ENCODE data around the gene KCNJ8. TPM values are rescaled to one million over a fixed set of nuclear protein-coding genes. Genes with fewer than 3 reads are reported as not detected.

KCNJ8 gene
- total RNA-seq, 2 experiments from 2014 or later, result not detected

- H3K36me3 Mint-ChIP-seq (ENCODE audit: low read depth), result no peaks in the 10 kb centered on the region
- no peaks in the 10 kb centered on the region for H3K9me3 Mint-ChIP-seq
- H3K27ac Mint-ChIP-seq, result no peak overlapping the region
- intact Hi-C loops (cut with micrococcal nuclease), result loop anchor here (5.0 to 10.0 kb wide), 3 partner anchors 78 to 560 kb away; partner anchors contain the start of gene ST8SIA1
- peak overlapping the region; percentile 32 for H3K4me3 Mint-ChIP-seq
- CTCF ChIA-PET, result interaction anchor here (0.7 kb wide), 1 partner anchor 243 kb away, joined by 3 read pairs; no protein-coding TSS in a partner anchor
- peaks cover 39% of the 10 kb centered on the region for H3K27me3 Mint-ChIP-seq (ENCODE audit: low read depth)
- peaks cover 10% of the 10 kb centered on the region for H3K4me1 Mint-ChIP-seq (ENCODE audit: low read depth)
- DNase-seq, result no peak
Measured at GRCh38 chr12:21775133-21775820, 771 bp upstream of the KCNJ8 start.

- H3K4me1 Mint-ChIP-seq (ENCODE audit: low read depth), result peaks cover 10% of the 10 kb centered on the region
- no peaks in the 10 kb centered on the region for H3K36me3 Mint-ChIP-seq (ENCODE audit: low read depth)
- H3K27ac Mint-ChIP-seq, result no peak overlapping the region
- H3K27me3 Mint-ChIP-seq (ENCODE audit: low read depth), result peaks cover 37% of the 10 kb centered on the region
- DNase-seq, result no peak
- H3K9me3 Mint-ChIP-seq, result no peaks in the 10 kb centered on the region
- CTCF ChIA-PET, result interaction anchor here (0.5 kb wide), 1 partner anchor 22 kb away, joined by 3 read pairs; no protein-coding TSS in a partner anchor
- intact Hi-C loops (cut with micrococcal nuclease), result loop anchor here (5.0 to 10.0 kb wide), 4 partner anchors 167 to 561 kb away; partner anchors contain the start of gene ST8SIA1
- peak overlapping the region; percentile 11 for H3K4me3 Mint-ChIP-seq
Measured at GRCh38 chr12:21773806-21774205, 700 bp downstream of the KCNJ8 start.

- Mint-ChIP-seq H3K36me3 (ENCODE audit: low read depth) (no peaks in the 10 kb centered on the region), H3K27me3 (ENCODE audit: low read depth) (peaks cover 37% of the 10 kb centered on the region), H3K9me3 (no peaks in the 10 kb centered on the region), H3K4me1 (ENCODE audit: low read depth) (peaks cover 10% of the 10 kb centered on the region), H3K27ac (no peak overlapping the region), H3K4me3 (peak overlapping the region; percentile 27)
- CTCF ChIA-PET, result interaction anchor here (0.5 to 0.7 kb wide), 2 partner anchors 21 to 233 kb away, joined by 3 read pairs; no protein-coding TSS in a partner anchor
- peak; percentile 38 for DNase-seq
- intact Hi-C loops (cut with micrococcal nuclease), result loop anchor here (5.0 to 10.0 kb wide), 4 partner anchors 166 to 561 kb away; partner anchors contain the start of gene ST8SIA1
Measured at GRCh38 chr12:21773263-21773741, 1.2 kb downstream of the KCNJ8 start.

- Mint-ChIP-seq H3K27me3 (ENCODE audit: low read depth) (peaks cover 26% of the 10 kb centered on the region), H3K27ac (no peak overlapping the region), H3K9me3 (no peaks in the 10 kb centered on the region), H3K4me1 (ENCODE audit: low read depth) (peaks cover 10% of the 10 kb centered on the region), H3K4me3 (no peak overlapping the region), H3K36me3 (ENCODE audit: low read depth) (no peaks in the 10 kb centered on the region)
- intact Hi-C loops (cut with micrococcal nuclease), result loop anchor here (5.0 to 10.0 kb wide), 4 partner anchors 164 to 563 kb away; partner anchors contain the start of gene ST8SIA1
- CTCF ChIA-PET, result no interaction called here
- DNase-seq, result no peak
Measured at GRCh38 chr12:21771311-21771710, 3.2 kb downstream of the KCNJ8 start.

GRCh38 chr12:21769307-21769706 lies 5.2 kb downstream of the KCNJ8 start:
- Mint-ChIP-seq H3K4me3 (no peak overlapping the region), H3K4me1 (ENCODE audit: low read depth) (peaks cover 7% of the 10 kb centered on the region), H3K27me3 (ENCODE audit: low read depth) (peaks cover 12% of the 10 kb centered on the region), H3K27ac (no peak overlapping the region), H3K9me3 (no peaks in the 10 kb centered on the region), H3K36me3 (ENCODE audit: low read depth) (no peaks in the 10 kb centered on the region)
- CTCF ChIA-PET, result no interaction called here
- no peak for DNase-seq
- intact Hi-C loops (cut with micrococcal nuclease), result no loop called here

- Mint-ChIP-seq H3K4me1 (ENCODE audit: low read depth) (no peaks in the 10 kb centered on the region), H3K9me3 (no peaks in the 10 kb centered on the region), H3K4me3 (no peak overlapping the region), H3K36me3 (ENCODE audit: low read depth) (no peaks in the 10 kb centered on the region), H3K27ac (no peak overlapping the region), H3K27me3 (ENCODE audit: low read depth) (no peaks in the 10 kb centered on the region)
- intact Hi-C loops (cut with micrococcal nuclease), result no loop called here
- no peak for DNase-seq
- CTCF ChIA-PET, result no interaction called here
Measured at GRCh38 chr12:21766403-21766802, 8.1 kb downstream of the KCNJ8 start.

- H3K4me3 Mint-ChIP-seq, result no peak overlapping the region
- no peak overlapping the region for H3K27ac Mint-ChIP-seq
- H3K27me3 Mint-ChIP-seq (ENCODE audit: low read depth), result no peaks in the 10 kb centered on the region
- CTCF ChIA-PET, result no interaction called here
- H3K36me3 Mint-ChIP-seq (ENCODE audit: low read depth), result no peaks in the 10 kb centered on the region
- H3K4me1 Mint-ChIP-seq (ENCODE audit: low read depth), result no peaks in the 10 kb centered on the region
- no peak for DNase-seq
- no peaks in the 10 kb centered on the region for H3K9me3 Mint-ChIP-seq
- intact Hi-C loops (cut with micrococcal nuclease), result no loop called here
Measured at GRCh38 chr12:21764950-21765349, 9.6 kb downstream of the KCNJ8 start.

GRCh38 chr12:21764065-21764464 lies 10.4 kb downstream of the KCNJ8 start:
- H3K4me3 Mint-ChIP-seq, result no peak overlapping the region
- CTCF ChIA-PET, result no interaction called here
- H3K36me3 Mint-ChIP-seq (ENCODE audit: low read depth), result no peaks in the 10 kb centered on the region
- intact Hi-C loops (cut with micrococcal nuclease), result no loop called here
- H3K4me1 Mint-ChIP-seq (ENCODE audit: low read depth), result no peaks in the 10 kb centered on the region
- H3K9me3 Mint-ChIP-seq, result no peaks in the 10 kb centered on the region
- no peak for DNase-seq
- H3K27me3 Mint-ChIP-seq (ENCODE audit: low read depth), result no peaks in the 10 kb centered on the region
- H3K27ac Mint-ChIP-seq, result no peak overlapping the region

GRCh38 chr12:21763531-21763930 lies 11.0 kb downstream of the KCNJ8 start:
- H3K9me3 Mint-ChIP-seq, result no peaks in the 10 kb centered on the region
- H3K4me1 Mint-ChIP-seq (ENCODE audit: low read depth), result no peaks in the 10 kb centered on the region
- intact Hi-C loops (cut with micrococcal nuclease), result no loop called here
- no peak for DNase-seq
- no peaks in the 10 kb centered on the region for H3K27me3 Mint-ChIP-seq (ENCODE audit: low read depth)
- no peak overlapping the region for H3K27ac Mint-ChIP-seq
- CTCF ChIA-PET, result interaction anchor here (0.7 kb wide), 1 partner anchor 66 kb away, joined by 3 read pairs; no protein-coding TSS in a partner anchor
- H3K4me3 Mint-ChIP-seq, result no peak overlapping the region
- H3K36me3 Mint-ChIP-seq (ENCODE audit: low read depth), result no peaks in the 10 kb centered on the region

GRCh38 chr12:21759737-21760136 lies 14.8 kb downstream of the KCNJ8 start:
- H3K27me3 Mint-ChIP-seq (ENCODE audit: low read depth), result no peaks in the 10 kb centered on the region
- no peak for DNase-seq
- H3K36me3 Mint-ChIP-seq (ENCODE audit: low read depth), result no peaks in the 10 kb centered on the region
- no peaks in the 10 kb centered on the region for H3K9me3 Mint-ChIP-seq
- intact Hi-C loops (cut with micrococcal nuclease), result no loop called here
- no peak overlapping the region for H3K27ac Mint-ChIP-seq
- H3K4me3 Mint-ChIP-seq, result no peak overlapping the region
- CTCF ChIA-PET, result interaction anchor here (0.6 kb wide), 1 partner anchor 18 kb away, joined by 6 read pairs; no protein-coding TSS in a partner anchor
- H3K4me1 Mint-ChIP-seq (ENCODE audit: low read depth), result no peaks in the 10 kb centered on the region

GRCh38 chr12:21757735-21758134 lies 16.8 kb downstream of the KCNJ8 start:
- Mint-ChIP-seq H3K4me3 (no peak overlapping the region), H3K9me3 (no peaks in the 10 kb centered on the region), H3K27ac (no peak overlapping the region), H3K4me1 (ENCODE audit: low read depth) (no peaks in the 10 kb centered on the region), H3K27me3 (ENCODE audit: low read depth) (peaks cover 3% of the 10 kb centered on the region), H3K36me3 (ENCODE audit: low read depth) (no peaks in the 10 kb centered on the region)
- CTCF ChIA-PET, result no interaction called here
- no peak for DNase-seq
- intact Hi-C loops (cut with micrococcal nuclease), result no loop called here

GRCh38 chr12:21756699-21757098 lies 17.8 kb downstream of the KCNJ8 start:
- intact Hi-C loops (cut with micrococcal nuclease), result no loop called here
- Mint-ChIP-seq H3K9me3 (no peaks in the 10 kb centered on the region), H3K27me3 (ENCODE audit: low read depth) (peaks cover 3% of the 10 kb centered on the region), H3K4me3 (no peak overlapping the region), H3K4me1 (ENCODE audit: low read depth) (no peaks in the 10 kb centered on the region), H3K27ac (no peak overlapping the region), H3K36me3 (ENCODE audit: low read depth) (no peaks in the 10 kb centered on the region)
- DNase-seq, result no peak
- CTCF ChIA-PET, result interaction anchor here (0.6 kb wide), 1 partner anchor 59 kb away, joined by 5 read pairs; no protein-coding TSS in a partner anchor

- no peak for DNase-seq
- intact Hi-C loops (cut with micrococcal nuclease), result no loop called here
- Mint-ChIP-seq H3K27ac (no peak overlapping the region), H3K4me1 (ENCODE audit: low read depth) (no peaks in the 10 kb centered on the region), H3K4me3 (no peak overlapping the region), H3K36me3 (ENCODE audit: low read depth) (no peaks in the 10 kb centered on the region), H3K27me3 (ENCODE audit: low read depth) (peaks cover 13% of the 10 kb centered on the region), H3K9me3 (no peaks in the 10 kb centered on the region)
- CTCF ChIA-PET, result interaction anchor here (0.6 to 0.7 kb wide), 2 partner anchors 22 to 234 kb away, joined by 3 read pairs; no protein-coding TSS in a partner anchor
Measured at GRCh38 chr12:21751517-21751916, 23.0 kb downstream of the KCNJ8 start.

All from activated naive CD4-positive, alpha-beta T cell treated with anti-CD3 and anti-CD28 coated beads for 36 hours (primary cell).